MCF 10A (cell line): ENCODE measurements around the gene HCN2. TPM values are rescaled to one million over a fixed set of nuclear protein-coding genes. Genes with fewer than 3 reads are reported as not detected.
"Not testable (repeated sequence)": the region's sequence is repeated elsewhere in the genome, so short reads cannot be mapped to it uniquely, and the experiment has no call there.

Experiments used
- BruUV-seq: library from RNA; stranded (reverse); fragments of 400-500 nt; replicated peaks from 2 replicates; lab custom pipeline; 2021; lab: Mats Ljungman, UMichigan
- CTCF ChIA-PET: fragments of 300-600 bp; sonication (Branson Sonifier 250); formaldehyde crosslinking; extraction: SDS; loops from one replicate; lab custom pipeline; 2021; ENCODE audit warnings: antibody characterized with exemption, inconsistent platforms; lab: Yijun Ruan, JAX
- POLR2A ChIA-PET: fragments of 300-600, 350-650 bp; sonication (Branson Sonifier 250); formaldehyde crosslinking; extraction: SDS; loops from one replicate; lab custom pipeline; 2020; ENCODE audit warnings: antibody characterized with exemption, inconsistent platforms; lab: Yijun Ruan, JAX
- DNase-seq: peaks from one replicate; pipeline ENCODE4 v3.0.0-alpha.2; 2018; ENCODE audit not compliant: unreplicated experiment
- H3K27ac Mint-ChIP-seq: one replicate; pipeline ENCODE4 v1.8.0; 2022; ENCODE audit warnings: mild to moderate bottlenecking, low read depth, mixed read lengths; ENCODE audit not compliant: unreplicated experiment
- H3K27me3 Mint-ChIP-seq: one replicate; pipeline ENCODE4 v1.8.0; 2022; ENCODE audit warnings: mixed read lengths; ENCODE audit not compliant: insufficient read depth, unreplicated experiment
- H3K36me3 Mint-ChIP-seq: one replicate; pipeline ENCODE4 v1.8.0; 2022; ENCODE audit warnings: mild to moderate bottlenecking, moderate library complexity, mixed read lengths; ENCODE audit not compliant: insufficient read depth, unreplicated experiment
- H3K4me1 Mint-ChIP-seq: one replicate; pipeline ENCODE4 v1.8.0; 2022; ENCODE audit warnings: mixed read lengths; ENCODE audit not compliant: insufficient read depth, unreplicated experiment
- H3K4me3 Mint-ChIP-seq: one replicate; pipeline ENCODE4 v1.8.0; 2022; ENCODE audit warnings: mild to moderate bottlenecking, moderate library complexity, mixed read lengths; ENCODE audit not compliant: unreplicated experiment
- H3K9me3 Mint-ChIP-seq: one replicate; pipeline ENCODE4 v1.8.0; 2022; ENCODE audit warnings: mixed read lengths; ENCODE audit not compliant: unreplicated experiment
- intact Hi-C: fragments of 100-400 bp; cut with micrococcal nuclease; formaldehyde crosslinking; loops from 2 replicates; pipeline ENCODE4 v1.14.1; 2022
- total RNA-seq: library from RNA; stranded (reverse); gene quantifications from 2 replicates; pipeline ENCODE4 v1.2.3, GENCODE V29; 2022
- TF ChIP-seq, protein P1 (sequence below): fragments of 200-600 bp; IDR thresholded peaks from one replicate; pipeline ENCODE4 v1.8.0; 2022; ENCODE audit warnings: antibody characterized with exemption, mild to moderate bottlenecking; ENCODE audit not compliant: unreplicated experiment

Gene HCN2
- total RNA-seq, 1 experiment from 2014 or later: 0.68 TPM

DNA sequence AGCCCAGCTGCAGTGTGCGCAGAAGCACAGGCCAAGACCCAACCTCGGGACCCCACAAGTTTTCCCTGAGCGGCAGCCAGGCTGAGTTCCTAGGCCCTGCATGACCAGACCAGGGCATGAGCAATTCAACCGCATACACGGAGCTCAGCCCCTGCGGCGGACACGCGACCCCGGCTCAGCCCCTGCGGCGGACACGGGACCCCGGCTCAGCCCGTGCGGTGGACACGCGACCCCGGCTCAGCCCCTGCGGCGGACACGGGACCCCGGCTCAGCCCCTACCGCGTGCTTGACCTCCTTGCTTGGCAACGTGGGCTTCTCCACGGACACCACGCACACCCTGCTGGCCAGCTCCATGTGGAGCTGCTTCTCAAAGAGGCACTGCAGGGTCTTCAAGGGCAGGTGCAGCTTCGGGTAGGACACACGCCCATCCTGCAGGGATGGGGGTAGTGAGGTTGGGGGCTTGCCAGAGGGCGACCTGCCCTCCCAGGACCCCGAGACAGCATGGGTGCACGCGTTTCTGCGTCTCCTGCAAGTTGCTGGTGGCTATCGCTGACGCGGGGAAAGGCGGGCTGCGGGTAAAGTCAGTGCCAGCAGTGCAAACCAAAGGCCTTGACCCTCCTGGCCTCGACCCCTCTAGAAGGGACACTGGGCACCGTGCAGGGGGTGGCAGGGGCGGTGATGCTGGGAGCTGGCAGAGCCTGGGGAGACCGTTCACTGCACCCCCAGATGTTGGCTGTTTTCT, 33.7 kb downstream of the HCN2 start:
- Mint-ChIP-seq H3K4me1 (peaks cover 3% of the 10 kb centered on the region), H3K27ac (no peak overlapping the region), H3K9me3 (no peaks in the 10 kb centered on the region), H3K27me3 (no peaks in the 10 kb centered on the region), H3K36me3 (peaks cover 39% of the 10 kb centered on the region), H3K4me3 (no peak overlapping the region)
- intact Hi-C loops: no loop called here
- BruUV-seq: no TSS peak
- CTCF ChIA-PET: interaction anchor here (0.6 kb wide), 1 partner anchor 34 kb away, joined by 3 read pairs; no protein-coding TSS in a partner anchor
- TF ChIP-seq, protein P1, sequence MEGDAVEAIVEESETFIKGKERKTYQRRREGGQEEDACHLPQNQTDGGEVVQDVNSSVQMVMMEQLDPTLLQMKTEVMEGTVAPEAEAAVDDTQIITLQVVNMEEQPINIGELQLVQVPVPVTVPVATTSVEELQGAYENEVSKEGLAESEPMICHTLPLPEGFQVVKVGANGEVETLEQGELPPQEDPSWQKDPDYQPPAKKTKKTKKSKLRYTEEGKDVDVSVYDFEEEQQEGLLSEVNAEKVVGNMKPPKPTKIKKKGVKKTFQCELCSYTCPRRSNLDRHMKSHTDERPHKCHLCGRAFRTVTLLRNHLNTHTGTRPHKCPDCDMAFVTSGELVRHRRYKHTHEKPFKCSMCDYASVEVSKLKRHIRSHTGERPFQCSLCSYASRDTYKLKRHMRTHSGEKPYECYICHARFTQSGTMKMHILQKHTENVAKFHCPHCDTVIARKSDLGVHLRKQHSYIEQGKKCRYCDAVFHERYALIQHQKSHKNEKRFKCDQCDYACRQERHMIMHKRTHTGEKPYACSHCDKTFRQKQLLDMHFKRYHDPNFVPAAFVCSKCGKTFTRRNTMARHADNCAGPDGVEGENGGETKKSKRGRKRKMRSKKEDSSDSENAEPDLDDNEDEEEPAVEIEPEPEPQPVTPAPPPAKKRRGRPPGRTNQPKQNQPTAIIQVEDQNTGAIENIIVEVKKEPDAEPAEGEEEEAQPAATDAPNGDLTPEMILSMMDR: no peak
- POLR2A ChIA-PET: interaction anchor here (0.8 kb wide), 1 partner anchor 22 kb away, joined by 3 read pairs; no protein-coding TSS in a partner anchor
- no peak for DNase-seq

- no peak overlapping the region for H3K27ac Mint-ChIP-seq
- no peaks in the 10 kb centered on the region for H3K27me3 Mint-ChIP-seq
- TF ChIP-seq, protein P1: no peak
- no TSS peak for BruUV-seq
- POLR2A ChIA-PET: interaction anchor here (0.8 kb wide), 1 partner anchor 23 kb away, joined by 3 read pairs; no protein-coding TSS in a partner anchor
- peaks cover 39% of the 10 kb centered on the region for H3K36me3 Mint-ChIP-seq
- intact Hi-C loops: no loop called here
- peaks cover 5% of the 10 kb centered on the region for H3K4me1 Mint-ChIP-seq
- CTCF ChIA-PET: no interaction called here
- no peak overlapping the region for H3K4me3 Mint-ChIP-seq
- no peak for DNase-seq
- no peaks in the 10 kb centered on the region for H3K9me3 Mint-ChIP-seq
These were observed 34.3 kb downstream of the HCN2 start for GRCh38 chr19:623974-624373.

DNA sequence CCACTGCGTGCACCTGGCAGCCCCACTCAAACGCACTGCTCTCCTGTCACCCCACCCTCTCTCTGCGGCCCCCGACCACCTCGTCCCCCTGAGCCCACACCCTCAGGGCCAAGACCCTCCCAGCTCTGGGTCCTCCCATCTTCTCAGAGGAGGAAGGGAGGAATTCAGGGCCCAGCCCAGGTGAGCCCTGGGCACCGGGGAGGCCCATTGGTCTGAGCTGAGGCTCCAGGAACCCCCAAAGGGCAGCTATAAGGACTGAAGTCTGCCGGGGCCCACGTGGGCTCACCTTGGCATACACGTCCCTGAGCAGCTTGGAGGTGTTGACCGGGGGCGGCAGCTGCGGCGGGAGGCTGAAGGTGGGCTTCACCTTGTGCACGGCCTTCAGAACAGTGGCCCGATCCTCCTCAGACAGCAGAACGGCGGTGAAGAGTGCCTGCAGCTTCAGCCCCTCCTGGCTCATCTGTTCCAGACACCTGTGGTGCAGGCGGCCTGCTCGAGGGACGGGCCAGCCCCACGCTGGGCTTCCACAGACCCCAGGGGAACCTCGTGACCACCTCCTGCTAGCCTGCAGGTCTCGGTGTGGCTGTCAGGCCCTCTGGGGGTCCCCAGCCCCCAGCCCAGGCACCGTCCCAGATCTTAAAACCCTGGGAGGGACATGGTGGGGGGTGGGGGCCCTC, 34.9 kb downstream of the HCN2 start:
- H3K27me3 Mint-ChIP-seq: no peaks in the 10 kb centered on the region
- peaks cover 5% of the 10 kb centered on the region for H3K4me1 Mint-ChIP-seq
- no TSS peak for BruUV-seq
- DNase-seq: no peak
- no peak overlapping the region for H3K4me3 Mint-ChIP-seq
- POLR2A ChIA-PET: interaction anchor here (0.6 kb wide), 1 partner anchor 58 kb away, joined by 3 read pairs; no protein-coding TSS in a partner anchor
- H3K36me3 Mint-ChIP-seq: peaks cover 38% of the 10 kb centered on the region
- H3K27ac Mint-ChIP-seq: no peak overlapping the region
- TF ChIP-seq, protein P1: no peak
- no peaks in the 10 kb centered on the region for H3K9me3 Mint-ChIP-seq
- intact Hi-C loops: no loop called here
- CTCF ChIA-PET: no interaction called here

DNA sequence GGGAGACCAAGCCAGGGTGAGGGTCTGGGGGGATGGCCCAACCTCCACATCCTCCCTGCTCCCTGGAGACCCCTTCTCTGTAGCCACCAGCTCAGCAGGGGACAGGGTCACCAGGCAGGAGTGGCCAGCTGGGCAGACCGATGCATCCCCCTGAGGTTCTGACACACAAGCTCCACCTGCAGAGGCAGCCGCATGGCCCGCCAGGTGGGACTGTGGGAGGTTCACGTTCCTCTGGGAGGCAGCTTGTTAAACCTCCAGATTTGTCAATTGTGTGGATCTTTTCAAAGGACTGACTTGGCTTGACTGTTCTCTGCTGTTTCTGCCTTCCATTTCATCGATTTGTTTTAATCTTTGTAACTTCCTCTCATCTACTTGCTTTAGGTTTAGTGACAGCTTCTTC, 35.6 kb downstream of the HCN2 start:
- intact Hi-C loops: no loop called here
- no peak for DNase-seq
- no peaks in the 10 kb centered on the region for H3K27me3 Mint-ChIP-seq
- no peak overlapping the region for H3K27ac Mint-ChIP-seq
- no TSS peak for BruUV-seq
- ChIA-PET CTCF (interaction anchor here (0.6 kb wide), 1 partner anchor 98 kb away, joined by 3 read pairs; no protein-coding TSS in a partner anchor), POLR2A (interaction anchor here (0.6 to 1.9 kb wide), 2 partner anchors 13 to 58 kb away, joined by 3 to 4 read pairs; no protein-coding TSS in a partner anchor)
- H3K36me3 Mint-ChIP-seq: peaks cover 43% of the 10 kb centered on the region
- TF ChIP-seq, protein P1: no peak
- H3K4me3 Mint-ChIP-seq: no peak overlapping the region
- no peaks in the 10 kb centered on the region for H3K9me3 Mint-ChIP-seq
- H3K4me1 Mint-ChIP-seq: peaks cover 5% of the 10 kb centered on the region

DNA sequence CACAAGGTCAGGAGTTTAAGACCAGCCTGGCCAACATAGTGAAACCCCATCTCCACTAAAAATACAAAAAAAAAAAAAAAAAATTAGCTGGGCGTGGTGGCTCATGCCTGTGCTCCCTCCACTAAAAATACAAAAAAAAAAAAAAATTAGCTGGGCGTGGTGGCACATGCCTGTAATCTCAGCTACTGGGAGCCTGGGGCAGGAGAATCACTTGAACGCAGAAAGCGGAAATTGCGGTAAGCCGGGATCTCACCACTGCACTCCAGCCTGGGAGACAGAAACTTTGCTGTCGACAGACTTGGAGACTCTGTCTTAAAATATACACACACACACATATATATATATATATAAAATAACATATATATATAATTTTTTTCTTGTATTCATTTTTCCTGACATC, 36.9 kb downstream of the HCN2 start:
- intact Hi-C loops, H3K9me3 Mint-ChIP-seq, H3K4me3 Mint-ChIP-seq, H3K27me3 Mint-ChIP-seq, CTCF ChIA-PET, BruUV-seq, H3K27ac Mint-ChIP-seq, H3K4me1 Mint-ChIP-seq, DNase-seq: not testable (repeated sequence)
- peaks cover 44% of the 10 kb centered on the region for H3K36me3 Mint-ChIP-seq
- POLR2A ChIA-PET: interaction anchor here (1.1 to 1.9 kb wide), 2 partner anchors 9 to 14 kb away, joined by 3 to 4 read pairs; no protein-coding TSS in a partner anchor
